HG02623 (cell line): ENCODE measurements around the gene TNP2.
"Not testable (repeated sequence)": the region's sequence is repeated elsewhere in the genome, so short reads cannot be mapped to it uniquely, and the experiment has no call there.

Experiments used
- ATAC-seq: cut with Tn5 transposase; IDR thresholded peaks from one replicate; pipeline ENCODE4 v1.9.1; 2021; ENCODE audit warnings: moderate library complexity; ENCODE audit not compliant: unreplicated experiment

TNP2 gene

GRCh38 chr16:11300560-11300892 is 31.4 kb upstream of the TNP2 start:
- no peak for ATAC-seq

- ATAC-seq: no peak
These were observed 30.9 kb upstream of the TNP2 start for GRCh38 chr16:11299865-11300559.

GRCh38 chr16:11298950-11299547 is 29.9 kb upstream of the TNP2 start:
- not testable (repeated sequence) for ATAC-seq

- no peak for ATAC-seq
These were observed 29.2 kb upstream of the TNP2 start for GRCh38 chr16:11298143-11298900.

- peak; percentile 67 for ATAC-seq
These were observed 28.5 kb upstream of the TNP2 start for GRCh38 chr16:11297492-11298142.

- ATAC-seq: no peak
These were observed 27.8 kb upstream of the TNP2 start for GRCh38 chr16:11296706-11297491.

GRCh38 chr16:11296351-11296705 is 27.2 kb upstream of the TNP2 start:
- ATAC-seq: no peak

GRCh38 chr16:11295672-11296071 is 26.5 kb upstream of the TNP2 start:
- ATAC-seq: no peak

- ATAC-seq: no peak
These were observed 23.1 kb upstream of the TNP2 start for GRCh38 chr16:11292076-11292748.

GRCh38 chr16:11291091-11291703 is 22.1 kb upstream of the TNP2 start:
- ATAC-seq: no peak

GRCh38 chr16:11290102-11290893 is 21.2 kb upstream of the TNP2 start:
- ATAC-seq: no peak

GRCh38 chr16:11289696-11290095 is 20.6 kb upstream of the TNP2 start:
- not testable (repeated sequence) for ATAC-seq

- ATAC-seq: no peak
These were observed 20.1 kb upstream of the TNP2 start for GRCh38 chr16:11289202-11289601.

- no peak for ATAC-seq
These were observed 16.7 kb upstream of the TNP2 start for GRCh38 chr16:11285842-11286241.

- no peak for ATAC-seq
These were observed 14.7 kb upstream of the TNP2 start for GRCh38 chr16:11283820-11284248.

GRCh38 chr16:11280616-11281522 is 11.7 kb upstream of the TNP2 start, which contains the start of gene PRM1:
Gene PRM1 (minus strand): TSS chr16:11281330. CDS start chr16:11281238, 92 bp downstream.
- no peak for ATAC-seq

- ATAC-seq: no peak
These were observed 9.8 kb upstream of the TNP2 start for GRCh38 chr16:11278681-11279628.
